Liver (tissue), 9 donors: ENCODE measurements around the gene CWF19L2. TPM values are rescaled to one million over a fixed set of nuclear protein-coding genes. Genes with fewer than 3 reads are reported as not detected.

Source experiments
- DNase-seq: peaks from one replicate; pipeline ENCODE4 v3.0.0-alpha.2; 2017; ENCODE audit warnings: low spot score
- H3K27ac ChIP-seq, 2 donors: one replicate each; pipeline ENCODE4 v1.7.0; 2013; ENCODE audit warnings: inconsistent platforms in 2 of 2, low read length in 2 of 2, control low read depth in 1 of 2, low read depth in 1 of 2, mild to moderate bottlenecking in 1 of 2
- H3K27me3 ChIP-seq, 4 donors: one replicate each; pipeline versions ENCODE4 v1.6.1 to v1.7.0; 2013; ENCODE audit warnings: low read length in 3 of 4, inconsistent platforms in 1 of 4, mild to moderate bottlenecking in 1 of 4, moderate library complexity in 1 of 4; ENCODE audit not compliant: control insufficient read depth in 4 of 4, insufficient read depth in 4 of 4
- H3K36me3 ChIP-seq, 4 donors: one replicate each; pipeline versions ENCODE4 v1.6.1 to v1.7.0; 2013; ENCODE audit warnings: low read length in 3 of 4, mild to moderate bottlenecking in 3 of 4, low read depth in 1 of 4, moderate library complexity in 1 of 4; ENCODE audit not compliant: control insufficient read depth in 4 of 4, insufficient read depth in 3 of 4
- H3K4me1 ChIP-seq, 4 donors: one replicate each; pipeline versions ENCODE4 v1.6.1 to v1.7.0; 2013; ENCODE audit warnings: low read length in 3 of 4, mild to moderate bottlenecking in 3 of 4, moderate library complexity in 1 of 4; ENCODE audit not compliant: control insufficient read depth in 4 of 4, insufficient read depth in 4 of 4
- H3K4me3 ChIP-seq, 3 donors: one replicate each; pipeline versions ENCODE4 v1.6.1 to v1.7.0; 2013; ENCODE audit warnings: low read length in 3 of 3, control low read depth in 1 of 3, low read depth in 1 of 3, mild to moderate bottlenecking in 1 of 3
- H3K9ac ChIP-seq, 2 donors: one replicate each; pipeline ENCODE4 v1.7.0; 2013; ENCODE audit warnings: low read length in 2 of 2, mild to moderate bottlenecking in 2 of 2, moderate library complexity in 2 of 2, control low read depth in 1 of 2, low read depth in 1 of 2
- H3K9me3 ChIP-seq, 4 donors: one replicate each; pipeline versions ENCODE4 v1.6.1 to v1.7.0; 2013; ENCODE audit warnings: low read length in 3 of 4; ENCODE audit not compliant: control insufficient read depth in 4 of 4
- ATF3 ChIP-seq: IDR thresholded peaks from 2 replicates; pipeline ENCODE4 v1.6.1; 2016; ENCODE audit warnings: antibody characterized with exemption
- CTCF ChIP-seq: fragments of 150-350 bp; IDR thresholded peaks from 2 replicates; pipeline ENCODE4 v1.5.1; 2017; ENCODE audit warnings: improper control_type of control experiment, low read depth, low read length; ENCODE audit not compliant: missing input control
- FOXA2 ChIP-seq: IDR thresholded peaks from 2 replicates; pipeline ENCODE4 v1.6.1; 2016; ENCODE audit warnings: antibody characterized with exemption
- GABPA ChIP-seq, 2 donors: IDR thresholded peaks in 1 of 2; conservative IDR thresholded peaks in 1 of 2; 2 replicates each; pipeline ENCODE4 v1.6.1; 2016; ENCODE audit warnings: antibody characterized with exemption in 2 of 2, mild to moderate bottlenecking in 1 of 2, moderate library complexity in 1 of 2
- HNF4G ChIP-seq: IDR thresholded peaks from 2 replicates; pipeline ENCODE4 v1.6.1; 2016; ENCODE audit warnings: antibody characterized with exemption
- REST ChIP-seq: IDR thresholded peaks from 2 replicates; pipeline ENCODE4 v1.6.1; 2016; ENCODE audit warnings: antibody characterized with exemption, mild to moderate bottlenecking
- WGBS: extraction: QIAGEN DNeasy Blood & Tissue Kit; methylation state at CpG from one replicate; pipeline ENCODE4 v1.1.7; 2013; 5-methylcytosine and 5-hydroxymethylcytosine counted together
- polyA plus RNA-seq, 2 donors: library from polyadenylated mRNA; stranded (reverse) in 1 of 2; unstranded in 1 of 2; fragments of 200-250 nt in 1 of 2; fragments of >200 nt in 1 of 2; fragmentation: Nextera tagmentation in 1 of 2; extraction: Ambion mirVana in 1 of 2; gene quantifications; one replicate each; pipeline versions ENCODE4 v1.2.1 to v1.2.3, GENCODE V29; 2013 to 2015
- total RNA-seq, 2 donors: library from RNA; depleted of rRNA; stranded (reverse); fragments of >200 nt; gene quantifications; one replicate each; pipeline ENCODE4 v1.2.3, GENCODE V29; 2014
- TF ChIP-seq, protein P1 (sequence below): IDR thresholded peaks from 2 replicates; pipeline ENCODE4 v1.6.1; 2016; ENCODE audit warnings: antibody characterized with exemption
- TF ChIP-seq, protein P2 (sequence below): IDR thresholded peaks from 2 replicates; pipeline ENCODE4 v1.6.1; 2016; ENCODE audit warnings: antibody characterized with exemption
- donor health status: healthy.
- donor health status: healthy.
- donor health status: healthy.
- donor health status: healthy.
- donor health status: healthy.

Gene CWF19L2
- total and polyA plus RNA-seq, 4 donors: 2.0 to 10.7 (median 5.8) TPM

DNA sequence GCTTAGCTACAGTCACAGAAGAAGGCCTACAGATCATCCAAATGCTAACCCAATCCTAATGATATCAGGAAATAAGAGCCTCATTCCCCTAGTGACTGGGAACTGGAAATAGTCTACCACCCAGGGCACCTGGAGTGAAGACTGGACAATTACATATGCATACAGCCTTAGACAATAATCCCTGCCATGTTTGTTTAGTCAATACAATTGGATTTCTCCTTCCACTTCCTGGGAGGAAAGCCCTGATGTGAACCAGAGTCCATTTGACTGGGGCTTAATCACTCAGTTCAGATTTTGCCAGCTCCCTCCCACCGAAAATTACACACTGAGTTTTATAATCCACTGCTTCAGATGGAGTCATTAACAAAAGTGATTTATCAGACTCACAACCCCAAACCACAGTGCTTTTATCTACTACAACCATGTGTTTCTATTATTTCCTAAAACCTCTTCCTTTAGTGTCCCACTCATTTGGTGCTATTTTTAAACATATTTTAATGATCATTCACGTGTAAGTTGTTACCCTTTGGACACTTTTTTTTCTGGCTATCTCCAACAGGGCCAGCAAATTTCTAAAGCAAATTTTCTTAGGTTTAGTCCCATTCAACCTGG lies 29.9 kb downstream of the CWF19L2 start:
- H3K4me1 ChIP-seq: no peaks in the 10 kb centered on the region
- no peak for TF ChIP-seq REST
- TF ChIP-seq GABPA (IDR thresholded peaks at IDR 0.05 in 1 of 2, conservative IDR thresholded peaks at IDR 0.05 in 1 of 2): no peak
- TF ChIP-seq CTCF: no peak
- TF ChIP-seq, protein P1, sequence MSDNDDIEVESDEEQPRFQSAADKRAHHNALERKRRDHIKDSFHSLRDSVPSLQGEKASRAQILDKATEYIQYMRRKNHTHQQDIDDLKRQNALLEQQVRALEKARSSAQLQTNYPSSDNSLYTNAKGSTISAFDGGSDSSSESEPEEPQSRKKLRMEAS: no peak
- no peak for TF ChIP-seq FOXA2
- TF ChIP-seq, protein P2, sequence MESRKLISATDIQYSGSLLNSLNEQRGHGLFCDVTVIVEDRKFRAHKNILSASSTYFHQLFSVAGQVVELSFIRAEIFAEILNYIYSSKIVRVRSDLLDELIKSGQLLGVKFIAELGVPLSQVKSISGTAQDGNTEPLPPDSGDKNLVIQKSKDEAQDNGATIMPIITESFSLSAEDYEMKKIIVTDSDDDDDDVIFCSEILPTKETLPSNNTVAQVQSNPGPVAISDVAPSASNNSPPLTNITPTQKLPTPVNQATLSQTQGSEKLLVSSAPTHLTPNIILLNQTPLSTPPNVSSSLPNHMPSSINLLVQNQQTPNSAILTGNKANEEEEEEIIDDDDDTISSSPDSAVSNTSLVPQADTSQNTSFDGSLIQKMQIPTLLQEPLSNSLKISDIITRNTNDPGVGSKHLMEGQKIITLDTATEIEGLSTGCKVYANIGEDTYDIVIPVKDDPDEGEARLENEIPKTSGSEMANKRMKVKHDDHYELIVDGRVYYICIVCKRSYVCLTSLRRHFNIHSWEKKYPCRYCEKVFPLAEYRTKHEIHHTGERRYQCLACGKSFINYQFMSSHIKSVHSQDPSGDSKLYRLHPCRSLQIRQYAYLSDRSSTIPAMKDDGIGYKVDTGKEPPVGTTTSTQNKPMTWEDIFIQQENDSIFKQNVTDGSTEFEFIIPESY: no peak
- no peaks in the 10 kb centered on the region for H3K27me3 ChIP-seq
- no peak for DNase-seq
- no peak overlapping the region for H3K27ac ChIP-seq
- peaks cover 0 to 18% (median 5%) of the 10 kb centered on the region in 4 donors for H3K36me3 ChIP-seq
- H3K4me3 ChIP-seq: no peak overlapping the region
- H3K9me3 ChIP-seq: no peaks in the 10 kb centered on the region
- 72% methylated on average over 2 of the region's 2 CpGs for WGBS
- no peak overlapping the region for H3K9ac ChIP-seq

DNA sequence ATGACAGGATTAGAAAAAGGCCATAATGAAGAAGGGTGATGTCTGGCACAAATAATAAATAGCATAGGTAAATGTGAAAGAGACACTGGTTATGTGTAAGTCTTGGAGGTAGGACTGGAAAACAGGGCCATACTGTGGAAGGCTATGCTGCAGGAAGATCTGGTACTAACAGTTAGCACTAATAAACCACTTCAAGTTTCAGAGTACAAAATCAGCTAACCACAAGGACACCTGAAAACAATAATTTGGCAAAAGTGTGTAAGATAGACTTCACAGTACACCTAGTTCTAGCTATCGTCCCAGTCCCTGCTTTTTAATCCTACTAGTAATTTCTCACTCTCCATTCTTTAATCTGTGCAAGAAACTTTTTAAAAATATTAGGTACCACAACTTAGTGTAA lies 44.3 kb downstream of the CWF19L2 start:
- Histone ChIP-seq H3K9ac (no peak overlapping the region), H3K36me3 (peaks cover 0 to 12% (median 6%) of the 10 kb centered on the region in 4 donors), H3K27ac (no peak overlapping the region), H3K27me3 (no peaks in the 10 kb centered on the region), H3K4me1 (peaks cover 0 to 13% (median 8%) of the 10 kb centered on the region in 4 donors), H3K9me3 (no peaks in the 10 kb centered on the region), H3K4me3 (no peak overlapping the region)
- DNase-seq: no peak
- TF ChIP-seq REST (no peak), ATF3 (no peak), HNF4G (no peak)
- WGBS: 87% methylated on average over 1 of the region's 1 CpG
